SK-N-SH (cell line): Measurements from ENCODE around the gene HAND1. TPM values are rescaled to one million over a fixed set of nuclear protein-coding genes. Genes with fewer than 3 reads are reported as not detected.

ENCODE experiments used
- CTCF ChIA-PET: fragments of 300-600, 350-600 bp; formaldehyde crosslinking; extraction: SDS; loops from one replicate; lab custom pipeline; 2021; lab: Yijun Ruan, JAX
- POLR2A ChIA-PET: fragments of 350-600 bp; sonication (Branson Sonifier 250); formaldehyde crosslinking; extraction: SDS; loops from one replicate; lab custom pipeline; 2020; ENCODE audit warnings: antibody characterized with exemption, inconsistent platforms; lab: Yijun Ruan, JAX
- DNase-seq: peaks from one replicate; pipeline ENCODE4 v3.0.0; 2012
- H2AFZ ChIP-seq: fragments of 200-600 bp; sonication (generic); 2 replicates; pipeline ENCODE4 v1.8.1; 2016; ENCODE audit warnings: antibody characterized with exemption, mild to moderate bottlenecking, low read depth
- H3F3A ChIP-seq: fragments of 200-600 bp; sonication (generic); replicated peaks from 2 replicates; pipeline ENCODE3; 2016; ENCODE audit warnings: antibody characterized with exemption, mild to moderate bottlenecking; ENCODE audit not compliant: insufficient read depth
- H3K27ac ChIP-seq, 2 experiments: fragments of 200-500 bp in 1 of 2; fragments of 200-600 bp in 1 of 2; sonication (Bioruptor generic) in 1 of 2; sonication (generic), shearing (Covaris generic) in 1 of 2; 2 replicates each; pipeline versions ENCODE4 v1.5.1 to v1.6.1; 2014 to 2016; ENCODE audit warnings: low read depth in 2 of 2, inconsistent platforms in 1 of 2, low read length in 1 of 2, mild to moderate bottlenecking in 1 of 2, mixed read lengths in 1 of 2
- H3K27me3 ChIP-seq: fragments of 200-600 bp; sonication (generic), shearing (Covaris generic); 2 replicates; pipeline ENCODE4 v1.6.1; 2016; ENCODE audit warnings: mixed run types; ENCODE audit not compliant: insufficient read depth
- H3K36me3 ChIP-seq, 2 experiments: fragments of 200-500 bp in 1 of 2; fragments of 200-600 bp in 1 of 2; sonication (Bioruptor generic) in 1 of 2; sonication (generic) in 1 of 2; replicated peaks in 1 of 2; 2 replicates each; pipeline versions ENCODE3 to v1.5.1; 2014 to 2016; ENCODE audit warnings: low read length in 1 of 2, mild to moderate bottlenecking in 1 of 2; ENCODE audit not compliant: insufficient read depth in 2 of 2, control insufficient read depth in 1 of 2
- H3K4me1 ChIP-seq, 2 experiments: fragments of 200-500 bp in 1 of 2; fragments of 200-600 bp in 1 of 2; sonication (Bioruptor generic) in 1 of 2; sonication (generic), shearing (Covaris generic) in 1 of 2; 2 replicates each; pipeline versions ENCODE4 v1.5.1 to v1.6.1; 2014 to 2016; ENCODE audit warnings: low read depth in 1 of 2, low read length in 1 of 2, mixed run types in 1 of 2; ENCODE audit not compliant: insufficient read depth in 2 of 2, control insufficient read depth in 1 of 2
- H3K4me2 ChIP-seq: fragments of 200-600 bp; sonication (generic), shearing (Covaris generic); 2 replicates; pipeline ENCODE4 v1.6.1; 2017; ENCODE audit warnings: mixed run types
- H3K4me3 ChIP-seq, 2 experiments: fragments of 200-500 bp in 1 of 2; fragments of 200-600 bp in 1 of 2; sonication (Bioruptor generic) in 1 of 2; sonication (generic), shearing (Covaris generic) in 1 of 2; 2 replicates each; pipeline versions ENCODE4 v1.5.1 to v1.8.1; 2014 to 2016; ENCODE audit warnings: low read depth in 2 of 2, inconsistent platforms in 1 of 2, low read length in 1 of 2, mild to moderate bottlenecking in 1 of 2, mixed read lengths in 1 of 2, moderate library complexity in 1 of 2
- H3K79me2 ChIP-seq: fragments of 200-600 bp; sonication (generic); 2 replicates; pipeline ENCODE4 v1.8.1; 2017; ENCODE audit warnings: mild to moderate bottlenecking; ENCODE audit not compliant: insufficient read depth
- H3K9ac ChIP-seq: fragments of 200-600 bp; sonication (generic); 2 replicates; pipeline ENCODE4 v1.6.1; 2017; ENCODE audit warnings: mixed run types
- H3K9me2 ChIP-seq: fragments of 200-600 bp; sonication (generic); 2 replicates; pipeline ENCODE4 v1.6.1; 2017; ENCODE audit warnings: mixed run types
- H3K9me3 ChIP-seq: fragments of 200-600 bp; sonication (generic); 2 replicates; pipeline ENCODE4 v1.6.1; 2017; ENCODE audit warnings: mixed run types, mild to moderate bottlenecking, moderate library complexity
- H4K20me1 ChIP-seq: fragments of 200-600 bp; sonication (generic); 2 replicates; pipeline ENCODE4 v1.6.1; 2017; ENCODE audit warnings: mild to moderate bottlenecking, mixed run types; ENCODE audit not compliant: insufficient read depth
- CHD2 ChIP-seq: fragments of 150-350 bp; IDR thresholded peaks from 2 replicates; pipeline ENCODE4 v1.6.1; 2018; ENCODE audit warnings: low read length; ENCODE audit not compliant: partially characterized antibody
- FOSL2 ChIP-seq: IDR thresholded peaks from 2 replicates; pipeline ENCODE4 v1.4.0; 2012; ENCODE audit warnings: low read depth, mild to moderate bottlenecking, moderate library complexity, borderline replicate concordance
- FOXJ3 ChIP-seq: sonication (generic); formaldehyde crosslinking; IDR thresholded peaks from 2 replicates; pipeline ENCODE4 v1.5.1; 2020; ENCODE audit warnings: mild to moderate bottlenecking, missing genetic modification reagents
- GABPA ChIP-seq: IDR thresholded peaks from 2 replicates; pipeline ENCODE4 v1.4.0; 2012; ENCODE audit warnings: low read depth, mild to moderate bottlenecking
- GATA2 ChIP-seq: sonication (generic); formaldehyde crosslinking; IDR thresholded peaks from 2 replicates; pipeline ENCODE4 v1.5.0; 2020; ENCODE audit warnings: mild to moderate bottlenecking, missing genetic modification reagents
- MEF2A ChIP-seq: IDR thresholded peaks from 2 replicates; pipeline ENCODE4 v1.4.0; 2012; ENCODE audit warnings: low read depth, borderline replicate concordance
- RCOR1 ChIP-seq: fragments of 150-350 bp; IDR thresholded peaks from 2 replicates; pipeline ENCODE4 v1.6.1; 2017; ENCODE audit warnings: antibody characterized with exemption, low read length
- SIN3A ChIP-seq: IDR thresholded peaks from 2 replicates; pipeline ENCODE4 v1.6.1; 2012; ENCODE audit warnings: low read depth, mild to moderate bottlenecking, low read length, moderate library complexity, borderline replicate concordance
- TCF12 ChIP-seq: IDR thresholded peaks from 2 replicates; pipeline ENCODE4 v1.4.0; 2012
- YY1 ChIP-seq: IDR thresholded peaks from 2 replicates; pipeline ENCODE4 v1.4.0; 2012; ENCODE audit warnings: low read depth, mild to moderate bottlenecking
- WGBS: methylation state at CpG from one replicate; pipeline ENCODE4 v1.1.6; 2017; ENCODE audit warnings: low lambda C conversion rate; 5-methylcytosine and 5-hydroxymethylcytosine counted together
- polyA plus RNA-seq, 3 experiments: library from polyadenylated mRNA; depleted of rRNA; stranded (reverse); fragments of >200 nt; gene quantifications; 2 replicates each; pipeline ENCODE4 v1.2.3, GENCODE V29; 2012
- TF ChIP-seq, protein P1 (sequence below): IDR thresholded peaks from 2 replicates; pipeline ENCODE4 v1.4.0; 2012; ENCODE audit warnings: low read depth, borderline replicate concordance
- TF ChIP-seq, protein P2 (sequence below): IDR thresholded peaks from 2 replicates; pipeline ENCODE4 v1.4.0; 2012; ENCODE audit warnings: low read depth, borderline replicate concordance
- TF ChIP-seq, protein P3 (sequence below): fragments of 200-600 bp; sonication (generic); IDR thresholded peaks from 2 replicates; pipeline ENCODE4 v1.6.1; 2017; ENCODE audit warnings: antibody characterized with exemption, mild to moderate bottlenecking, moderate library complexity
- TF ChIP-seq, protein P4 (sequence below): fragments of 150-350 bp; IDR thresholded peaks from 2 replicates; pipeline ENCODE4 v1.6.1; 2016; ENCODE audit warnings: mild to moderate bottlenecking, low read depth, low read length
- TF ChIP-seq, protein P5 (sequence below): IDR thresholded peaks from 2 replicates; pipeline ENCODE4; 2012

HAND1 gene
- polyA plus RNA-seq, 1 of the 3 experiments (the other 2 are of a cell fraction): 1.1 TPM

DNA sequence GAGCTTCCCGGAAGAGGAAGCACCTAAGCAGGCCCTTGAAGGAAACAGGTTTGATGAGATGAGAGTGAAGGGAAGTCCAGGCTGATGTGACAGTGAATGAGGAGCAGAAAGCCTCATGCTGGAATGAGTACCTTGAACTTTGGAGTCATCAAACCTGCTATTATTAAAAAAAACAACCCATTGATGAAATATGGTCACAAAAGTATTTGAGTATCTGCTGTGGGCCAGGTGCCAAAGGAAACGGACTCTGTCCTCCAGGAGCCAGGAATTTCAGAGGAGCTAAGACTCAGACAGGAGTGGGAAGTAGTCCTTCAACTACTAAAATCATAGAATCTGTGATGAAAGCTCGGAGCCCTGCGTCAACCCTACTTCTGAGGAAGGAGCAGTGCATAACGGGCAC, 11.9 kb downstream of the HAND1 start (continued):
- TF ChIP-seq, protein P1, sequence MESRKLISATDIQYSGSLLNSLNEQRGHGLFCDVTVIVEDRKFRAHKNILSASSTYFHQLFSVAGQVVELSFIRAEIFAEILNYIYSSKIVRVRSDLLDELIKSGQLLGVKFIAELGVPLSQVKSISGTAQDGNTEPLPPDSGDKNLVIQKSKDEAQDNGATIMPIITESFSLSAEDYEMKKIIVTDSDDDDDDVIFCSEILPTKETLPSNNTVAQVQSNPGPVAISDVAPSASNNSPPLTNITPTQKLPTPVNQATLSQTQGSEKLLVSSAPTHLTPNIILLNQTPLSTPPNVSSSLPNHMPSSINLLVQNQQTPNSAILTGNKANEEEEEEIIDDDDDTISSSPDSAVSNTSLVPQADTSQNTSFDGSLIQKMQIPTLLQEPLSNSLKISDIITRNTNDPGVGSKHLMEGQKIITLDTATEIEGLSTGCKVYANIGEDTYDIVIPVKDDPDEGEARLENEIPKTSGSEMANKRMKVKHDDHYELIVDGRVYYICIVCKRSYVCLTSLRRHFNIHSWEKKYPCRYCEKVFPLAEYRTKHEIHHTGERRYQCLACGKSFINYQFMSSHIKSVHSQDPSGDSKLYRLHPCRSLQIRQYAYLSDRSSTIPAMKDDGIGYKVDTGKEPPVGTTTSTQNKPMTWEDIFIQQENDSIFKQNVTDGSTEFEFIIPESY: no peak
- TF ChIP-seq, protein P2, sequence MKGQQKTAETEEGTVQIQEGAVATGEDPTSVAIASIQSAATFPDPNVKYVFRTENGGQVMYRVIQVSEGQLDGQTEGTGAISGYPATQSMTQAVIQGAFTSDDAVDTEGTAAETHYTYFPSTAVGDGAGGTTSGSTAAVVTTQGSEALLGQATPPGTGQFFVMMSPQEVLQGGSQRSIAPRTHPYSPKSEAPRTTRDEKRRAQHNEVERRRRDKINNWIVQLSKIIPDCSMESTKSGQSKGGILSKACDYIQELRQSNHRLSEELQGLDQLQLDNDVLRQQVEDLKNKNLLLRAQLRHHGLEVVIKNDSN: no peak
- TF ChIP-seq, protein P3, sequence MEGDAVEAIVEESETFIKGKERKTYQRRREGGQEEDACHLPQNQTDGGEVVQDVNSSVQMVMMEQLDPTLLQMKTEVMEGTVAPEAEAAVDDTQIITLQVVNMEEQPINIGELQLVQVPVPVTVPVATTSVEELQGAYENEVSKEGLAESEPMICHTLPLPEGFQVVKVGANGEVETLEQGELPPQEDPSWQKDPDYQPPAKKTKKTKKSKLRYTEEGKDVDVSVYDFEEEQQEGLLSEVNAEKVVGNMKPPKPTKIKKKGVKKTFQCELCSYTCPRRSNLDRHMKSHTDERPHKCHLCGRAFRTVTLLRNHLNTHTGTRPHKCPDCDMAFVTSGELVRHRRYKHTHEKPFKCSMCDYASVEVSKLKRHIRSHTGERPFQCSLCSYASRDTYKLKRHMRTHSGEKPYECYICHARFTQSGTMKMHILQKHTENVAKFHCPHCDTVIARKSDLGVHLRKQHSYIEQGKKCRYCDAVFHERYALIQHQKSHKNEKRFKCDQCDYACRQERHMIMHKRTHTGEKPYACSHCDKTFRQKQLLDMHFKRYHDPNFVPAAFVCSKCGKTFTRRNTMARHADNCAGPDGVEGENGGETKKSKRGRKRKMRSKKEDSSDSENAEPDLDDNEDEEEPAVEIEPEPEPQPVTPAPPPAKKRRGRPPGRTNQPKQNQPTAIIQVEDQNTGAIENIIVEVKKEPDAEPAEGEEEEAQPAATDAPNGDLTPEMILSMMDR: no peak

DNA sequence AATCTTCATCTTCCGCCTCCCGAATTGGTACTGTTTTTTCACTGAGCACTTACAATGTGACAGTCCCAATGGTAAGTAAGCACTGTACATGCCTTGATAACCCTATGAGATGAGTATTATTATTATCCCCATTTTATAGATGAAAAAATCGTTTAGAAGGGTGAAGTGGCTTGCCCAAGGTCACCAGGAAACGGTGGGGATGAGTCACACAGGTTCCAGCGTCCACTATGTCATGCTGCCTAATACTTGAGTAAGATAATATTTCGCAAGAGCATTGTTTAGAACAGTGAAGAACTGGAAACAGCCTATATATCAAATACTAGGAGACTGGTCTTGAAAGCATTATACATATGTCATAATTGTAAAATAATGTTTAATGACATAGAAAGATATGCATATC, 12.9 kb downstream of the HAND1 start:
- ChIA-PET POLR2A (no interaction called here), CTCF (interaction anchor here (1.0 to 14.6 kb wide), 8 partner anchors 43 to 275 kb away, joined by 3 to 295 read pairs (median 4); partner anchors contain the start of gene GALNT10)
- Histone ChIP-seq H3K27ac (no peak overlapping the region), H3K4me3 (no peak overlapping the region), H3F3A (peaks cover 2% of the 10 kb centered on the region), H3K9me3 (no peaks in the 10 kb centered on the region), H4K20me1 (no peaks in the 10 kb centered on the region), H3K9me2 (no peaks in the 10 kb centered on the region), H3K79me2 (no peaks in the 10 kb centered on the region), H3K4me1 (peaks cover 0 to 23% of the 10 kb centered on the region in 2 experiments; a peak in 2 of 4 replicates), H2AFZ (no peak overlapping the region), H3K9ac (no peak overlapping the region), H3K4me2 (no peak overlapping the region), H3K36me3 (no peaks in the 10 kb centered on the region), H3K27me3 (no peaks in the 10 kb centered on the region)
- no peak for TF ChIP-seq GATA2 (CRISPR knock-in tag)
- no peak for TF ChIP-seq FOXJ3
- TF ChIP-seq CHD2: no peak
- TF ChIP-seq GABPA: no peak
- TF ChIP-seq, protein P4, sequence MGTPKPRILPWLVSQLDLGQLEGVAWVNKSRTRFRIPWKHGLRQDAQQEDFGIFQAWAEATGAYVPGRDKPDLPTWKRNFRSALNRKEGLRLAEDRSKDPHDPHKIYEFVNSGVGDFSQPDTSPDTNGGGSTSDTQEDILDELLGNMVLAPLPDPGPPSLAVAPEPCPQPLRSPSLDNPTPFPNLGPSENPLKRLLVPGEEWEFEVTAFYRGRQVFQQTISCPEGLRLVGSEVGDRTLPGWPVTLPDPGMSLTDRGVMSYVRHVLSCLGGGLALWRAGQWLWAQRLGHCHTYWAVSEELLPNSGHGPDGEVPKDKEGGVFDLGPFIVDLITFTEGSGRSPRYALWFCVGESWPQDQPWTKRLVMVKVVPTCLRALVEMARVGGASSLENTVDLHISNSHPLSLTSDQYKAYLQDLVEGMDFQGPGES: no peak
- no peak for TF ChIP-seq YY1
- no peak for TF ChIP-seq MEF2A
- no peak for TF ChIP-seq FOSL2
- TF ChIP-seq, protein P5, sequence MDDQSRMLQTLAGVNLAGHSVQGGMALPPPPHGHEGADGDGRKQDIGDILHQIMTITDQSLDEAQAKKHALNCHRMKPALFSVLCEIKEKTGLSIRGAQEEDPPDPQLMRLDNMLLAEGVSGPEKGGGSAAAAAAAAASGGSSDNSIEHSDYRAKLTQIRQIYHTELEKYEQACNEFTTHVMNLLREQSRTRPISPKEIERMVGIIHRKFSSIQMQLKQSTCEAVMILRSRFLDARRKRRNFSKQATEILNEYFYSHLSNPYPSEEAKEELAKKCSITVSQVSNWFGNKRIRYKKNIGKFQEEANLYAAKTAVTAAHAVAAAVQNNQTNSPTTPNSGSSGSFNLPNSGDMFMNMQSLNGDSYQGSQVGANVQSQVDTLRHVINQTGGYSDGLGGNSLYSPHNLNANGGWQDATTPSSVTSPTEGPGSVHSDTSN: no peak
- TF ChIP-seq SIN3A: no peak
- TF ChIP-seq RCOR1: no peak
- TF ChIP-seq TCF12: no peak
- DNase-seq: no peak
- WGBS: 35% methylated on average over 6 of the region's 6 CpGs
